Endodermal cell (in vitro differentiated cells): ENCODE results near the gene DDC. TPM values are rescaled to one million over a fixed set of nuclear protein-coding genes. Genes with fewer than 3 reads are reported as not detected.

Experiments
- DNase-seq: peaks from one replicate; pipeline ENCODE4 v3.0.0-alpha.2; 2017
- H3K27ac ChIP-seq: 2 replicates; pipeline ENCODE4 v1.5.1; 2013; ENCODE audit warnings: mild to moderate bottlenecking, low read depth, low read length, moderate library complexity
- H3K27me3 ChIP-seq: 2 replicates; pipeline ENCODE4 v1.6.1; 2013; ENCODE audit warnings: mild to moderate bottlenecking, low read length, moderate library complexity; ENCODE audit not compliant: insufficient read depth, control insufficient read depth, poor library complexity, severe bottlenecking
- H3K36me3 ChIP-seq: 2 replicates; pipeline ENCODE4 v1.7.0; 2013; ENCODE audit warnings: mild to moderate bottlenecking, low read length, moderate library complexity; ENCODE audit not compliant: control insufficient read depth, insufficient read depth
- H3K4me1 ChIP-seq: one replicate; pipeline ENCODE4 v1.7.0; 2013; ENCODE audit warnings: low read length; ENCODE audit not compliant: control insufficient read depth, insufficient read depth
- H3K4me3 ChIP-seq: 2 replicates; pipeline ENCODE4 v1.5.1; 2013; ENCODE audit warnings: mild to moderate bottlenecking, low read length, moderate library complexity
- H3K9ac ChIP-seq: 2 replicates; pipeline ENCODE4 v1.6.1; 2013; ENCODE audit warnings: mild to moderate bottlenecking, low read length, moderate library complexity; ENCODE audit not compliant: poor library complexity, severe bottlenecking; ENCODE audit errors: extremely low read depth
- H3K9me3 ChIP-seq: 2 replicates; pipeline ENCODE4 v1.6.1; 2013; ENCODE audit warnings: mild to moderate bottlenecking, low read length, moderate library complexity; ENCODE audit not compliant: control insufficient read depth
- H3K27ac Mint-ChIP-seq: 2 replicates; pipeline ENCODE4 v1.8.0; 2020; ENCODE audit warnings: mixed read lengths
- H3K27me3 Mint-ChIP-seq: 2 replicates; pipeline ENCODE4 v1.8.0; 2021; ENCODE audit warnings: mild to moderate bottlenecking, mixed read lengths; ENCODE audit not compliant: insufficient read depth
- H3K36me3 Mint-ChIP-seq: 2 replicates; pipeline ENCODE4 v1.8.0; 2020; ENCODE audit warnings: low read depth, mixed read lengths
- H3K4me1 Mint-ChIP-seq: 2 replicates; pipeline ENCODE4 v1.8.0; 2020; ENCODE audit warnings: mixed read lengths
- H3K4me3 Mint-ChIP-seq: 2 replicates; pipeline ENCODE4 v1.8.0; 2020; ENCODE audit warnings: mild to moderate bottlenecking, moderate library complexity, mixed read lengths
- H3K9me3 Mint-ChIP-seq: 2 replicates; pipeline ENCODE4 v1.8.0; 2020; ENCODE audit warnings: mild to moderate bottlenecking, mixed read lengths
- CTCF ChIP-seq: fragments of 200-600 bp; sonication (generic); conservative IDR thresholded peaks from 2 replicates; pipeline ENCODE4 v1.5.0; 2021; ENCODE audit warnings: antibody characterized with exemption, mild to moderate bottlenecking
- WGBS, 2 experiments: methylation state at CpG; one replicate each; pipeline versions ENCODE4 v1.1.5 to v1.1.7; 2013; ENCODE audit warnings: missing lambda C conversion rate in 2 of 2, mixed read lengths in 1 of 2; ENCODE audit not compliant: insufficient coverage in 1 of 2, insufficient read length in 1 of 2; 5-methylcytosine and 5-hydroxymethylcytosine counted together
- total RNA-seq, 2 donors: library from RNA; stranded (reverse); fragmentation: NEBNext Ultra II Directional in 1 of 2; extraction: Animal tissue kit (Norgen Biotek cat#: 25700) in 1 of 2; gene quantifications; 2 replicates in 1 of 2; 3 replicates in 1 of 2; pipeline ENCODE4 v1.2.1, GENCODE V29; 2021

Gene DDC
- total RNA-seq, 2 donors from 2014 or later = 1.1 TPM

DNA sequence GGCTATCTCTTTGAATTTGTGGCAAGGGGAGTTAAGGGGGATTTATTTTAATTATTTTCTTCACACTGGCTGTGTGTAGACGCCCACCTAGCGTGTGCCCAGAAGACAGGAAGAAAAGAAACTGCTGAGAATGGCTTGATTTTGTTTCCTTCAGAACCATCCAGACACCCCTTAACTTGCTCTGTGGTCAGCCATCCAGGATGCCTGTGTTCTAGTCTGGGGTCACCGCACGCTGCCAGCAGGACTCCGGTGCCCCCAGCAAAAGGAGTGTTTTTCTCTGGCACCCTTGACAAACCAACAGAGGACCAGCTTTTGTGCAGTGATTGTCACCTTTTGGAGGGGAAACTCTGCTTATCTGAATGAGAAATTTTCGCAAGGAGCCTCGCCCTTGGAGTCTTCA, 5.3 kb downstream of the DDC start:
- Histone ChIP-seq H3K36me3 (no peaks in the 10 kb centered on the region), H3K27me3 (peaks cover 11% of the 10 kb centered on the region), H3K4me3 (no peak overlapping the region), H3K27ac (no peak overlapping the region), H3K9me3 (no peaks in the 10 kb centered on the region), H3K9ac (no peak overlapping the region), H3K4me1 (peaks cover 6% of the 10 kb centered on the region)
- H3K9me3 Mint-ChIP-seq = no peaks in the 10 kb centered on the region
- H3K27ac Mint-ChIP-seq = no peak overlapping the region
- DNase-seq = no peak
- WGBS, 2 experiments = 95 to 97% methylated on average over 6 to 7 of the region's 7 CpGs
- TF ChIP-seq CTCF = no peak
- H3K27me3 Mint-ChIP-seq = peaks cover 7% of the 10 kb centered on the region
- no peaks in the 10 kb centered on the region for H3K36me3 Mint-ChIP-seq
- H3K4me3 Mint-ChIP-seq = no peak overlapping the region
- H3K4me1 Mint-ChIP-seq = peaks cover 9% of the 10 kb centered on the region

DNA sequence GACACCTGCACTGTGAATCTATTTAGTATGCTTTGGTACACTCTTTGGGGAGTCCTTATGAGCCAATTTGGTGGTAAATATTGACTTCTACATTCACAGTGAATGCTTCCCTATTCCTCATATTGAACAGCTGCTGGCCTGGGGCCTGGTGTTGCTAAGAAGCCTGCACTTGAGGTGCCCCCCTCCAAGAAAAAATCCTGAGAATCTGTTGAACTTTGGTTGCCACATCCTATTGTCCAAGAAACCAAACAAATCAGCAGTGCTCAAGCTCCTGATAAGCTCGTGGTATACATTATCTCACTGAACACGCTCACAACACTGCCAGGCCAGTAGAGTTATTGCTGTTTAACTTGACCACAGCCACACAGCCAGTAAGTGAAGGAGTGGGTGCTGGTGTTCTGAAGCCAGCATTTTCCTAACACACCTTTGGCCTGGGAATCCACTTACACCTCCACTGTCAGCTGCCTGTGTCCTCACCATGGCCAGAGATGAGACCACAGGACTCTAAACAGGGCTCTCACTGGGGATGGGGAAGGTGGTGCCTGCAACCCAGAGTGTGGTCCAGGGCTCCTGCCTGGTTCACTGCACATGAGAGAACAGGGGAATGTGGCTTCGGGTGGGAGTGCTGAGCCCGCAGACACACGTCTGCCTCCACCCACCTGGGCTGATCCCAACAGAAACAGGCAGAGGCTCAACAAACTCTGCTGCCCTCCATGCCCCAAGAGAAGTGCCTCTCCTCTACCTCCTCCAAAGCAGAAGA, 6.7 kb downstream of the DDC start:
- Mint-ChIP-seq H3K27me3 (peaks cover 2% of the 10 kb centered on the region), H3K9me3 (no peaks in the 10 kb centered on the region), H3K36me3 (no peaks in the 10 kb centered on the region)

DNA sequence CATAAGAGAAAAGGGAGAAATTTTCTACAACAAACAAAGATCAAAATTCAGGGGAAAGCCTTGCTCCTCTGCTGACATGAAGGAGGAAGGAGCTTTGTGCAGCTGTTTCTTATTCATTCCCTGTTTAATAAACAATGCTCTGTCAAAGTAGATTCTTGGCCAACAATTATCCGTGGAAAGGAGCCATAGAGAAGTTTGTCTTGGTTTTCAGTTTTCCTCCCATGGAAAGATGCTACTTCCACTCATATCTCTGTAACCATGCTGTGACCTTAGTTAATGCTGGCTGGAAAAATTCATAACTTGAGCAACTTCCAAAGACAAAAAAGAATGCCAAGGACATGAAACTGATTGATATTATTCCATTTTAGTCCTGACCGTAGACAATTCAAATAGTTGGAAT, 8.1 kb downstream of the DDC start:
- Mint-ChIP-seq H3K9me3 (no peaks in the 10 kb centered on the region), H3K27ac (no peak overlapping the region), H3K27me3 (peaks cover 2% of the 10 kb centered on the region), H3K4me3 (no peak overlapping the region), H3K4me1 (peaks cover 9% of the 10 kb centered on the region), H3K36me3 (no peaks in the 10 kb centered on the region)
- Histone ChIP-seq H3K9me3 (no peaks in the 10 kb centered on the region), H3K36me3 (no peaks in the 10 kb centered on the region), H3K4me1 (peaks cover 6% of the 10 kb centered on the region), H3K27ac (no peak overlapping the region), H3K4me3 (no peak overlapping the region), H3K27me3 (peaks cover 6% of the 10 kb centered on the region), H3K9ac (no peak overlapping the region)
- DNase-seq = no peak
- WGBS, 2 experiments = 86 to 100% methylated on average over 1 to 2 of the region's 2 CpGs
- TF ChIP-seq CTCF = no peak

More for the DNA sequence above, 6.7 kb downstream of the DDC start:
- Mint-ChIP-seq H3K27ac (no peak overlapping the region), H3K4me1 (peaks cover 9% of the 10 kb centered on the region), H3K4me3 (no peak overlapping the region)
- no peak overlapping the region for H3K27ac ChIP-seq
- TF ChIP-seq CTCF = no peak
- H3K36me3 ChIP-seq = no peaks in the 10 kb centered on the region
- H3K9me3 ChIP-seq = no peaks in the 10 kb centered on the region
- peaks cover 6% of the 10 kb centered on the region for H3K4me1 ChIP-seq
- WGBS, 2 experiments = 86 to 100% methylated on average over 1 to 5 of the region's 5 CpGs
- no peak overlapping the region for H3K4me3 ChIP-seq
- no peak for DNase-seq
- no peak overlapping the region for H3K9ac ChIP-seq
- H3K27me3 ChIP-seq = peaks cover 6% of the 10 kb centered on the region
